Adrenal gland (tissue), 5 donors: Measurements from ENCODE around the gene SLC22A4.

ENCODE experiments used
- POLR2A ChIP-seq, 2 donors: fragments of 450-650 bp; IDR thresholded peaks; one replicate each; pipeline ENCODE4 v1.6.1; 2017; ENCODE audit warnings: antibody characterized with exemption in 2 of 2, mild to moderate bottlenecking in 2 of 2, moderate library complexity in 1 of 2
- TF ChIP-seq, protein P1 (sequence below), 6 experiments: fragments of 450-650 bp in 4 of 6; fragments of 200-600 bp in 2 of 6; sonication (generic) in 1 of 6; IDR thresholded peaks; 1 replicate in 5 of 6; 2 replicates in 1 of 6; pipeline versions ENCODE4 v1.5.1 to v1.8.0; 2016 to 2021; ENCODE audit warnings: antibody characterized with exemption in 6 of 6, mild to moderate bottlenecking in 2 of 6, moderate library complexity in 1 of 6
- donor health status: DM: no; HTN: no; CAD: no.

DNA sequence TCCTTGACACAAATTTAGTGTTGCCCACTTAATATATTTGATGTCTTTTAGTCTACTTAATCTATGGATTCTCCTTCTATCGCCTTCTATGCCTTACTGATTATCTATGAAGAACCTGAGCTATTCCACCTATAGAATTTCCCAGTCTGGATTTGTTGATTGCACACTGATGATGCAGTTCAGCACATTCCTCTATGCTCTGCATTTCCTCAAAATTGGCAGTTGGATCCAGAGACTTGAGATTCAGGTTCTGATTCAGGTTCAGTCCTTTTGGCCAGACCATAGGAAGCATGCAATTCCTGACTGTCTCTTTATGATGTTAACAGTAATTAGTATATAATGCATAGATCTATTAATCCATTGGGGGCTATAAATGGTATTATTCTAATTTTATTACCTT lies 89.1 kb downstream of the SLC22A4 start:
- TF ChIP-seq, protein P1, sequence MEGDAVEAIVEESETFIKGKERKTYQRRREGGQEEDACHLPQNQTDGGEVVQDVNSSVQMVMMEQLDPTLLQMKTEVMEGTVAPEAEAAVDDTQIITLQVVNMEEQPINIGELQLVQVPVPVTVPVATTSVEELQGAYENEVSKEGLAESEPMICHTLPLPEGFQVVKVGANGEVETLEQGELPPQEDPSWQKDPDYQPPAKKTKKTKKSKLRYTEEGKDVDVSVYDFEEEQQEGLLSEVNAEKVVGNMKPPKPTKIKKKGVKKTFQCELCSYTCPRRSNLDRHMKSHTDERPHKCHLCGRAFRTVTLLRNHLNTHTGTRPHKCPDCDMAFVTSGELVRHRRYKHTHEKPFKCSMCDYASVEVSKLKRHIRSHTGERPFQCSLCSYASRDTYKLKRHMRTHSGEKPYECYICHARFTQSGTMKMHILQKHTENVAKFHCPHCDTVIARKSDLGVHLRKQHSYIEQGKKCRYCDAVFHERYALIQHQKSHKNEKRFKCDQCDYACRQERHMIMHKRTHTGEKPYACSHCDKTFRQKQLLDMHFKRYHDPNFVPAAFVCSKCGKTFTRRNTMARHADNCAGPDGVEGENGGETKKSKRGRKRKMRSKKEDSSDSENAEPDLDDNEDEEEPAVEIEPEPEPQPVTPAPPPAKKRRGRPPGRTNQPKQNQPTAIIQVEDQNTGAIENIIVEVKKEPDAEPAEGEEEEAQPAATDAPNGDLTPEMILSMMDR (IDR thresholded peaks at IDR 0.05): no peak
- no peak for TF ChIP-seq POLR2A (IDR thresholded peaks at IDR 0.05)
